Activated CD8-positive, alpha-beta T cell treated with anti-CD3 and anti-CD28 coated beads for 36 hours (primary cell): ENCODE measurements around the gene GRIPAP1. TPM values are rescaled to one million over a fixed set of nuclear protein-coding genes. Genes with fewer than 3 reads are reported as not detected.
"Not testable (repeated sequence)": the region's sequence is repeated elsewhere in the genome, so short reads cannot be mapped to it uniquely, and the experiment has no call there.

Source experiments
- ATAC-seq: fragments of 200-7000 bp; cut with Tn5 transposase; one replicate; pipeline ENCODE4 v1.10.0; 2021; ENCODE audit warnings: mild to moderate bottlenecking, moderate library complexity
- CTCF ChIA-PET: fragments of 350-600 bp; sonication (Branson Sonifier 250); formaldehyde crosslinking; loops from one replicate; lab custom pipeline; 2021; ENCODE audit warnings: antibody characterized with exemption; lab: Charles Lee
- POLR2A ChIA-PET: fragments of 350-600 bp; sonication (Branson Sonifier 250); formaldehyde crosslinking; loops from one replicate; lab custom pipeline; 2021; ENCODE audit warnings: antibody characterized with exemption; lab: Charles Lee
- DNase-seq: peaks from one replicate; pipeline ENCODE4 v3.0.0-alpha.2; 2020
- H3K27ac Mint-ChIP-seq: one replicate; pipeline ENCODE4 v1.8.0; 2021; ENCODE audit warnings: mild to moderate bottlenecking, mixed read lengths
- H3K27me3 Mint-ChIP-seq: one replicate; pipeline ENCODE4 v1.8.0; 2021; ENCODE audit warnings: mixed read lengths
- H3K36me3 Mint-ChIP-seq: one replicate; pipeline ENCODE4 v1.8.0; 2021; ENCODE audit warnings: low read depth, mixed read lengths
- H3K4me1 Mint-ChIP-seq: one replicate; pipeline ENCODE4 v1.8.0; 2021; ENCODE audit warnings: low read depth, mixed read lengths
- H3K4me3 Mint-ChIP-seq: one replicate; pipeline ENCODE4 v1.8.0; 2021; ENCODE audit warnings: mild to moderate bottlenecking, moderate library complexity, mixed read lengths
- H3K9me3 Mint-ChIP-seq: one replicate; pipeline ENCODE4 v1.8.0; 2021; ENCODE audit warnings: mixed read lengths
- CTCF ChIP-seq: fragments of 200-600 bp; IDR thresholded peaks from one replicate; pipeline ENCODE4 v1.8.0; 2022; ENCODE audit warnings: antibody characterized with exemption, mild to moderate bottlenecking
- intact Hi-C: fragments of 100-400 bp; cut with micrococcal nuclease; formaldehyde crosslinking; loops from one replicate; pipeline ENCODE4 v1.10.0; 2022
- total RNA-seq, 2 experiments: library from RNA; stranded (reverse); gene quantifications; one replicate each; pipeline ENCODE4 v1.2.3, GENCODE V29; 2021

GRIPAP1 gene
- total RNA-seq, 2 experiments from 2014 or later, result 64.3 to 67.7 TPM

GRCh38 chrX:48983081-48983480, 19.0 kb downstream of the GRIPAP1 start:
- peaks cover 25% of the 10 kb centered on the region for H3K36me3 Mint-ChIP-seq
- H3K27me3 Mint-ChIP-seq, result no peaks in the 10 kb centered on the region
- H3K9me3 Mint-ChIP-seq, result no peaks in the 10 kb centered on the region
- no peak for ATAC-seq
- POLR2A ChIA-PET, result no interaction called here
- CTCF ChIA-PET, result no interaction called here
- TF ChIP-seq CTCF, result no peak
- no peak overlapping the region for H3K27ac Mint-ChIP-seq
- no peak overlapping the region for H3K4me3 Mint-ChIP-seq
- H3K4me1 Mint-ChIP-seq, result no peaks in the 10 kb centered on the region
- intact Hi-C loops, result no loop called here
- no peak for DNase-seq

- DNase-seq (no peak), ATAC-seq (no peak)
- H3K27me3 Mint-ChIP-seq, result no peaks in the 10 kb centered on the region
- no peaks in the 10 kb centered on the region for H3K4me1 Mint-ChIP-seq
- CTCF ChIA-PET, result no interaction called here
- H3K9me3 Mint-ChIP-seq, result no peaks in the 10 kb centered on the region
- no peak overlapping the region for H3K4me3 Mint-ChIP-seq
- intact Hi-C loops, result no loop called here
- peaks cover 31% of the 10 kb centered on the region for H3K36me3 Mint-ChIP-seq
- no peak for TF ChIP-seq CTCF
- no peak overlapping the region for H3K27ac Mint-ChIP-seq
- POLR2A ChIA-PET, result interaction anchor here (0.6 kb wide), 1 partner anchor 321 kb away, joined by 5 read pairs; no protein-coding TSS in a partner anchor
These were observed 20.9 kb downstream of the GRIPAP1 start for GRCh38 chrX:48981178-48981577.

GRCh38 chrX:48980341-48980740, 21.7 kb downstream of the GRIPAP1 start:
- H3K27ac Mint-ChIP-seq, POLR2A ChIA-PET, CTCF ChIA-PET: not testable (repeated sequence)

GRCh38 chrX:48978226-48978625, 23.8 kb downstream of the GRIPAP1 start:
- Mint-ChIP-seq H3K4me1 (peaks cover under 1% of the 10 kb centered on the region), H3K4me3 (no peak overlapping the region), H3K9me3 (no peaks in the 10 kb centered on the region), H3K27ac (no peak overlapping the region), H3K36me3 (peaks cover 30% of the 10 kb centered on the region), H3K27me3 (no peaks in the 10 kb centered on the region)
- POLR2A ChIA-PET, result no interaction called here
- intact Hi-C loops, result no loop called here
- ATAC-seq (no peak), DNase-seq (no peak)
- CTCF ChIA-PET, result no interaction called here
- no peak for TF ChIP-seq CTCF

More at GRCh38 chrX:48980341-48980740, 21.7 kb downstream of the GRIPAP1 start:
- H3K4me1 Mint-ChIP-seq, H3K27me3 Mint-ChIP-seq, ATAC-seq, H3K4me3 Mint-ChIP-seq, intact Hi-C loops, DNase-seq, H3K9me3 Mint-ChIP-seq: not testable (repeated sequence)
- H3K36me3 Mint-ChIP-seq, result peaks cover 33% of the 10 kb centered on the region

- Mint-ChIP-seq H3K4me1 (peaks cover 18% of the 10 kb centered on the region), H3K36me3 (peaks cover 32% of the 10 kb centered on the region), H3K9me3 (no peaks in the 10 kb centered on the region), H3K27me3 (no peaks in the 10 kb centered on the region), H3K27ac (no peak overlapping the region), H3K4me3 (no peak overlapping the region)
- ATAC-seq, result no peak
- ChIA-PET CTCF (no interaction called here), POLR2A (interaction anchor here (0.7 kb wide), 1 partner anchor 73 kb away, joined by 3 read pairs; no protein-coding TSS in a partner anchor)
- intact Hi-C loops, result no loop called here
- no peak for TF ChIP-seq CTCF
- no peak for DNase-seq
These were observed 26.0 kb downstream of the GRIPAP1 start for GRCh38 chrX:48976086-48976485.

GRCh38 chrX:48975541-48975940, 26.5 kb downstream of the GRIPAP1 start:
- Mint-ChIP-seq H3K27ac (no peak overlapping the region), H3K4me3 (no peak overlapping the region), H3K27me3 (no peaks in the 10 kb centered on the region), H3K9me3 (no peaks in the 10 kb centered on the region), H3K36me3 (peaks cover 30% of the 10 kb centered on the region), H3K4me1 (peaks cover 18% of the 10 kb centered on the region)
- DNase-seq, result no peak
- POLR2A ChIA-PET, result no interaction called here
- ATAC-seq, result no peak
- CTCF ChIA-PET, result no interaction called here
- intact Hi-C loops, result no loop called here
- TF ChIP-seq CTCF, result no peak
